Activated CD8-positive, alpha-beta T cell treated with anti-CD3 and anti-CD28 coated beads for 36 hours (primary cell): ENCODE results near the gene PLEKHN1. TPM values are rescaled to one million over a fixed set of nuclear protein-coding genes. Genes with fewer than 3 reads are reported as not detected.

Experiments used
- ATAC-seq: fragments of 200-7000 bp; cut with Tn5 transposase; one replicate; pipeline ENCODE4 v1.10.0; 2021; ENCODE audit warnings: mild to moderate bottlenecking, moderate library complexity
- CTCF ChIA-PET: fragments of 350-600 bp; sonication (Branson Sonifier 250); formaldehyde crosslinking; loops from one replicate; lab custom pipeline; 2021; ENCODE audit warnings: antibody characterized with exemption; lab: Charles Lee
- POLR2A ChIA-PET: fragments of 350-600 bp; sonication (Branson Sonifier 250); formaldehyde crosslinking; loops from one replicate; lab custom pipeline; 2021; ENCODE audit warnings: antibody characterized with exemption; lab: Charles Lee
- DNase-seq: peaks from one replicate; pipeline ENCODE4 v3.0.0-alpha.2; 2020
- H3K27ac Mint-ChIP-seq: one replicate; pipeline ENCODE4 v1.8.0; 2021; ENCODE audit warnings: mild to moderate bottlenecking, mixed read lengths
- H3K27me3 Mint-ChIP-seq: one replicate; pipeline ENCODE4 v1.8.0; 2021; ENCODE audit warnings: mixed read lengths
- H3K36me3 Mint-ChIP-seq: one replicate; pipeline ENCODE4 v1.8.0; 2021; ENCODE audit warnings: low read depth, mixed read lengths
- H3K4me1 Mint-ChIP-seq: one replicate; pipeline ENCODE4 v1.8.0; 2021; ENCODE audit warnings: low read depth, mixed read lengths
- H3K4me3 Mint-ChIP-seq: one replicate; pipeline ENCODE4 v1.8.0; 2021; ENCODE audit warnings: mild to moderate bottlenecking, moderate library complexity, mixed read lengths
- H3K9me3 Mint-ChIP-seq: one replicate; pipeline ENCODE4 v1.8.0; 2021; ENCODE audit warnings: mixed read lengths
- intact Hi-C: fragments of 100-400 bp; cut with micrococcal nuclease; formaldehyde crosslinking; loops from one replicate; pipeline ENCODE4 v1.10.0; 2022
- total RNA-seq, 2 experiments: library from RNA; stranded (reverse); gene quantifications; one replicate each; pipeline ENCODE4 v1.2.3, GENCODE V29; 2021
- TF ChIP-seq, protein P1 (sequence below): fragments of 200-600 bp; IDR thresholded peaks from one replicate; pipeline ENCODE4 v1.8.0; 2022; ENCODE audit warnings: antibody characterized with exemption, mild to moderate bottlenecking

The PLEKHN1 gene
- total RNA-seq, 2 experiments from 2014 or later = 1.0 to 1.3 TPM

DNA sequence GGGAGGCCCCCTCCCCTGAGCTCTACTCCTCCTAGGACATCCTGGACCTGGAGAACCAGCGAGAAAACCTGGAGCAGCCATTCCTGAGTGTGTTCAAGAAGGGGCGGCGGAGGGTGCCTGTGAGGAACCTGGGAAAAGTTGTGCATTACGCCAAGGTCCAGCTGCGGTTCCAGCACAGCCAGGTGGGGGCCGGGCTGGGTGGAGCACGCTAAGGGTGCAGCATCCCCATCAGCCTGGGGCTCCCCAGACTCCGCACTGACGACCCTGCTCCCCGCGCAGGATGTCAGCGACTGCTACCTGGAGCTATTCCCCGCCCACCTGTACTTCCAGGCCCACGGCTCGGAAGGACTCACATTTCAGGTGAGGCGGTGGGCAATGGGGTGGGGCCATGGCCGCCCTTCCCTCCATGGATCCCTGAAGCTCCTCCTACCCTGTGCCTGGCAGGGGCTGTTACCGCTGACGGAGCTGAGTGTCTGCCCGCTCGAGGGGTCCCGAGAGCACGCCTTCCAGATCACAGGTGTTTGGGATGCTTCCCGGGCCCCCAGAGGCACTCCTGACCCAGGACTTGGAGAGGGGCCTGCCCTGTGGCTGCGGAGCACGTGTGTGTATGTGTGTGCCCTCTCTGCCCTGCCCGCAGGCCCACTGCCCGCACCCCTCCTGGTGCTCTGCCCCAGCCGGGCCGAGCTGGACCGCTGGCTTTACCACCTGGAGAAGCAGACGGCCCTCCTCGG is 4.1 kb downstream of the PLEKHN1 start:
- TF ChIP-seq, protein P1, sequence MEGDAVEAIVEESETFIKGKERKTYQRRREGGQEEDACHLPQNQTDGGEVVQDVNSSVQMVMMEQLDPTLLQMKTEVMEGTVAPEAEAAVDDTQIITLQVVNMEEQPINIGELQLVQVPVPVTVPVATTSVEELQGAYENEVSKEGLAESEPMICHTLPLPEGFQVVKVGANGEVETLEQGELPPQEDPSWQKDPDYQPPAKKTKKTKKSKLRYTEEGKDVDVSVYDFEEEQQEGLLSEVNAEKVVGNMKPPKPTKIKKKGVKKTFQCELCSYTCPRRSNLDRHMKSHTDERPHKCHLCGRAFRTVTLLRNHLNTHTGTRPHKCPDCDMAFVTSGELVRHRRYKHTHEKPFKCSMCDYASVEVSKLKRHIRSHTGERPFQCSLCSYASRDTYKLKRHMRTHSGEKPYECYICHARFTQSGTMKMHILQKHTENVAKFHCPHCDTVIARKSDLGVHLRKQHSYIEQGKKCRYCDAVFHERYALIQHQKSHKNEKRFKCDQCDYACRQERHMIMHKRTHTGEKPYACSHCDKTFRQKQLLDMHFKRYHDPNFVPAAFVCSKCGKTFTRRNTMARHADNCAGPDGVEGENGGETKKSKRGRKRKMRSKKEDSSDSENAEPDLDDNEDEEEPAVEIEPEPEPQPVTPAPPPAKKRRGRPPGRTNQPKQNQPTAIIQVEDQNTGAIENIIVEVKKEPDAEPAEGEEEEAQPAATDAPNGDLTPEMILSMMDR = no peak
- DNase-seq (no peak), ATAC-seq (no peak)
- intact Hi-C loops = no loop called here
- no peaks in the 10 kb centered on the region for H3K36me3 Mint-ChIP-seq
- no peak overlapping the region for H3K27ac Mint-ChIP-seq
- ChIA-PET CTCF (interaction anchor here (0.8 kb wide), 1 partner anchor 14 kb away, joined by 3 read pairs; no protein-coding TSS in a partner anchor), POLR2A (interaction anchor here (1.0 kb wide), 1 partner anchor 19 kb away, joined by 3 read pairs; no protein-coding TSS in a partner anchor)
- peaks cover 6% of the 10 kb centered on the region for H3K4me1 Mint-ChIP-seq
- peaks cover 2% of the 10 kb centered on the region for H3K9me3 Mint-ChIP-seq
- H3K4me3 Mint-ChIP-seq = no peak overlapping the region
- peaks cover 15% of the 10 kb centered on the region for H3K27me3 Mint-ChIP-seq

- H3K36me3 Mint-ChIP-seq = no peaks in the 10 kb centered on the region
- DNase-seq (no peak), ATAC-seq (no peak)
- no peak overlapping the region for H3K27ac Mint-ChIP-seq
- H3K4me1 Mint-ChIP-seq = no peaks in the 10 kb centered on the region
- TF ChIP-seq, protein P1 = no peak
- POLR2A ChIA-PET = no interaction called here
- no peak overlapping the region for H3K4me3 Mint-ChIP-seq
- CTCF ChIA-PET = interaction anchor here (0.8 to 1.0 kb wide), 2 partner anchors 10 to 13 kb away, joined by 3 read pairs; partner anchors contain the start of gene PERM1
- peaks cover 2% of the 10 kb centered on the region for H3K9me3 Mint-ChIP-seq
- H3K27me3 Mint-ChIP-seq = peaks cover 20% of the 10 kb centered on the region
- intact Hi-C loops = no loop called here
Measured at GRCh38 chr1:970973-971730, 4.9 kb downstream of the PLEKHN1 start.

DNA sequence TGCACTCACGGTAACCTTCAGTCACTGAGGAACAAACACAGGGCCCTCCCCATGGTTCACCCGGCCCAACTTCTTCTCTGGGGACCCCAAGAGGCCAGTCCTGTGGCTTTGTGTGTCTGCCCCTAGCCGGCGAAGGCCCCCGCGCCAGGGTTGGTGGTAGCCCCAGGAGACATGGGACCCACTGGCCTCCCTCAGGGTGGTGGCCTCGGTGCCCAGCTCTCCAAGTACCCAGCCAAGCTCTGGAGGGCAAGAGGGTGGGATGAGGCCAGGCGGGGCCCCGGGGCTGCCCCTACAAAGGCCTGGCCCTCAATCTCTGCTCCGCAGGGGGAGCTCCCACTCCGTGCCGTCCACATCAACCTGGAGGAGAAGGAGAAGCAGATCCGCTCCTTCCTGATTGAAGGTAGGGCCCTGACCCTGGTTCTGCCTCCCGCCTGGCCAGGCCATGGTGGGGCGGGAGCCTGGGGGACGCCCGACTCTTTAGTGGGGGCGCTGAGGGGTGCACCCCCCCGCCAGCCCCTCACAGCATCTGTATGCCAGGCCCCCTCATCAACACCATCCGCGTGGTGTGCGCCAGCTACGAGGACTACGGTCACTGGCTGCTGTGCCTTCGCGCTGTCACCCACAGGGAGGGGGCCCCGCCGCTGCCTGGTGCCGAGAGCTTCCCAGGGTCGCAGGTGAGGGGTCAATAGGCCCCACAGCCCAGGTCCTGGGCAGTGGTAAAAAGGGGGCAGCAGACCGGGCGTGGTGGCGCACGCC is 5.6 kb downstream of the PLEKHN1 start:
- ATAC-seq (no peak), DNase-seq (no peak)
- ChIA-PET POLR2A (no interaction called here), CTCF (interaction anchor here (1.0 kb wide), 1 partner anchor 9 kb away, joined by 3 read pairs; the partner anchor contains the start of gene PERM1)
- H3K9me3 Mint-ChIP-seq = peaks cover 2% of the 10 kb centered on the region
- intact Hi-C loops = no loop called here
- no peak overlapping the region for H3K4me3 Mint-ChIP-seq
- TF ChIP-seq, protein P1 = no peak
- H3K27me3 Mint-ChIP-seq = peaks cover 20% of the 10 kb centered on the region
- no peaks in the 10 kb centered on the region for H3K4me1 Mint-ChIP-seq
- H3K36me3 Mint-ChIP-seq = no peaks in the 10 kb centered on the region
- no peak overlapping the region for H3K27ac Mint-ChIP-seq

DNA sequence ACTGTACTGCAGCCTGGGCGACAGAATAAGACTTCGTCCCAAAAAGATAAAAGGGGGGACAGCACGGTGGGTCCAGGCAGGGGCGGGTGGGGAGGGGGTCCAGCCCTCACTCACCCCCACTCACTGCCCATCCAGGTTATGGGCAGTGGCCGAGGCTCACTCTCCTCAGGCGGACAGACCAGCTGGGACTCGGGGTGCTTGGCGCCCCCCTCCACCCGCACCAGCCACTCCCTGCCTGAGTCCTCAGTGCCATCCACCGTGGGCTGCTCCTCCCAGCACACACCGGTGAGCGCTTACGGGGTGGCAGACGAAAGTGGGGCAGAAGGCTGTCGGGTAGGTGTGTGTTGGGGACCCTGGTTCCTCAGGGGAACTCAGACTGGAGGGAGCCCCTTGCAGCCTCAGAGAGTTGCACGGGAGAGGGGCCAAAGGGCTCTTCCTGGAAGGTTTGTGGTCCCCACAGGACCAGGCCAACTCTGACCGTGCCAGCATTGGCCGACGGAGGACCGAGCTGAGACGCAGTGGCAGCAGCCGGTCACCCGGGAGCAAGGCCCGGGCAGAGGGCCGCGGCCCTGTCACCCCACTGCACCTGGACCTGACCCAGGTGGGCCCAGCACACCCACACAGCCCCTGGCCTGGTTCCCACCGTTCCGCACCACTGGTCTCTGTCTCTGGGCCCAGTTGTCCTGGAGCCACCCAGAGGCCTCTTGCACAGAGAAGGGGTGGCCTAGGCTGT is 6.6 kb downstream of the PLEKHN1 start:
- peaks cover 2% of the 10 kb centered on the region for H3K9me3 Mint-ChIP-seq
- no peaks in the 10 kb centered on the region for H3K4me1 Mint-ChIP-seq
- H3K27me3 Mint-ChIP-seq = peaks cover 20% of the 10 kb centered on the region
- ATAC-seq = no peak
- POLR2A ChIA-PET = no interaction called here
- TF ChIP-seq, protein P1 = no peak
- CTCF ChIA-PET = interaction anchor here (1.5 kb wide), 1 partner anchor 29 kb away, joined by 3 read pairs; no protein-coding TSS in a partner anchor
- H3K27ac Mint-ChIP-seq = no peak overlapping the region
- intact Hi-C loops = no loop called here
- H3K4me3 Mint-ChIP-seq = no peak overlapping the region
- DNase-seq = no peak
- H3K36me3 Mint-ChIP-seq = no peaks in the 10 kb centered on the region
